HG02973 (cell line): Measurements from ENCODE around the gene CASP7.

Experiments
- ATAC-seq: cut with Tn5 transposase; IDR thresholded peaks from one replicate; pipeline ENCODE4 v1.9.1; 2021; ENCODE audit warnings: moderate library complexity; ENCODE audit not compliant: unreplicated experiment

Gene CASP7

GRCh38 chr10:113711142-113711541, 31.4 kb downstream of the CASP7 start:
- ATAC-seq: no peak

- no peak for ATAC-seq
Measured at GRCh38 chr10:113712024-113712423, 32.3 kb downstream of the CASP7 start.

GRCh38 chr10:113712755-113713639, 33.3 kb downstream of the CASP7 start:
- ATAC-seq: no peak

- ATAC-seq: no peak
Measured at GRCh38 chr10:113713640-113713982, 33.9 kb downstream of the CASP7 start.

GRCh38 chr10:113716109-113716910, 36.6 kb downstream of the CASP7 start:
- ATAC-seq: no peak

GRCh38 chr10:113718969-113719822, 39.5 kb downstream of the CASP7 start:
- no peak for ATAC-seq

GRCh38 chr10:113720386-113720785, 40.7 kb downstream of the CASP7 start:
- no peak for ATAC-seq

- ATAC-seq: no peak
Measured at GRCh38 chr10:113732160-113732881, 52.6 kb downstream of the CASP7 start.

- no peak for ATAC-seq
Measured at GRCh38 chr10:113732966-113733365, 53.3 kb downstream of the CASP7 start.

- no peak for ATAC-seq
Measured at GRCh38 chr10:113733635-113734034, 53.9 kb downstream of the CASP7 start.

GRCh38 chr10:113735913-113736312, 56.2 kb downstream of the CASP7 start:
- ATAC-seq: peak; percentile 72

- ATAC-seq: no peak
Measured at GRCh38 chr10:113736576-113736975, 56.9 kb downstream of the CASP7 start.

- ATAC-seq: no peak
Measured at GRCh38 chr10:113739031-113739430, 59.3 kb downstream of the CASP7 start.

- ATAC-seq: no peak
Measured at GRCh38 chr10:113739577-113739976, 59.9 kb downstream of the CASP7 start.

GRCh38 chr10:113740850-113741249, 61.1 kb downstream of the CASP7 start:
- ATAC-seq: no peak

GRCh38 chr10:113742466-113742865, 62.8 kb downstream of the CASP7 start:
- ATAC-seq: no peak

- ATAC-seq: no peak
Measured at GRCh38 chr10:113743594-113743993, 63.9 kb downstream of the CASP7 start.

- no peak for ATAC-seq
Measured at GRCh38 chr10:113745374-113745773, 65.7 kb downstream of the CASP7 start.

- ATAC-seq: no peak
Measured at GRCh38 chr10:113746217-113746957, 66.7 kb downstream of the CASP7 start.
